ENCODE data around the gene VMAC. TPM values are rescaled to one million over a fixed set of nuclear protein-coding genes. Genes with fewer than 3 reads are reported as not detected.

Gene VMAC
- total and polyA plus RNA-seq, 2 donors from 2014 or later, result 2.3 to 8.7 TPM

GRCh38 chr19:5934774-5935472, 30.3 kb downstream of the VMAC start:
- Histone ChIP-seq H3K27me3 (ENCODE audit: control insufficient read depth, insufficient read depth, low read length) (no peaks in the 10 kb centered on the region), H3K27ac (ENCODE audit: low read depth in 2 of 2, low read length in 2 of 2) (no peak overlapping the region), H3K9ac (ENCODE audit: low read length in 3 of 3) (no peak overlapping the region), H3K4me1 (ENCODE audit: control insufficient read depth in 2 of 3, insufficient read depth in 2 of 3, low read depth in 1 of 3, low read length in 3 of 3) (peaks cover 0 to 2% (median 2%) of the 10 kb centered on the region in 3 donors), H3K4me3 (ENCODE audit: low read length in 3 of 3) (no peak overlapping the region), H3K36me3 (ENCODE audit: control insufficient read depth in 2 of 3, insufficient read depth in 3 of 3, low read length in 3 of 3) (peaks cover 5 to 26% (median 9%) of the 10 kb centered on the region in 3 donors), H3K9me3 (ENCODE audit: control insufficient read depth in 2 of 3, insufficient read depth in 1 of 3, low read length in 3 of 3) (no peaks in the 10 kb centered on the region)
- peak in 4 of 5 donors; percentile 82 to 93 (median 86) for DNase-seq
- no peak for TF ChIP-seq CTCF (IDR thresholded peaks at IDR 0.05; ENCODE audit: borderline replicate concordance, extremely low read depth, insufficient read depth)
- intact Hi-C loops (cut with DNase I), result no loop called here
- no peak for FAIRE-seq

- Histone ChIP-seq H3K27ac (ENCODE audit: low read depth in 2 of 2, low read length in 2 of 2) (no peak overlapping the region), H3K36me3 (ENCODE audit: control insufficient read depth in 2 of 3, insufficient read depth in 3 of 3, low read length in 3 of 3) (peaks cover 0 to 21% (median 16%) of the 10 kb centered on the region in 3 donors)
Observed at GRCh38 chr19:5935473-5936291, 31.0 kb downstream of the VMAC start.

GRCh38 chr19:5936292-5936592, 31.6 kb downstream of the VMAC start:
- Histone ChIP-seq H3K27me3 (ENCODE audit: control insufficient read depth, insufficient read depth, low read length) (no peaks in the 10 kb centered on the region), H3K4me1 (ENCODE audit: control insufficient read depth in 2 of 3, insufficient read depth in 2 of 3, low read depth in 1 of 3, low read length in 3 of 3) (peaks cover 0 to 2% (median 2%) of the 10 kb centered on the region in 3 donors), H3K9ac (ENCODE audit: low read length in 3 of 3) (no peak overlapping the region), H3K27ac (ENCODE audit: low read depth in 2 of 2, low read length in 2 of 2) (no peak overlapping the region), H3K36me3 (ENCODE audit: control insufficient read depth in 2 of 3, insufficient read depth in 3 of 3, low read length in 3 of 3) (peaks cover 0 to 22% (median 13%) of the 10 kb centered on the region in 3 donors), H3K4me3 (ENCODE audit: low read length in 3 of 3) (no peak overlapping the region), H3K9me3 (ENCODE audit: control insufficient read depth in 2 of 3, insufficient read depth in 1 of 3, low read length in 3 of 3) (no peaks in the 10 kb centered on the region)
- intact Hi-C loops (cut with DNase I), result no loop called here
- FAIRE-seq, result no peak
- DNase-seq, result no peak
- no peak for TF ChIP-seq CTCF (IDR thresholded peaks at IDR 0.05; ENCODE audit: borderline replicate concordance, extremely low read depth, insufficient read depth)

More at GRCh38 chr19:5935473-5936291, 31.0 kb downstream of the VMAC start:
- Histone ChIP-seq H3K4me3 (ENCODE audit: low read length in 3 of 3) (no peak overlapping the region), H3K27me3 (ENCODE audit: control insufficient read depth, insufficient read depth, low read length) (no peaks in the 10 kb centered on the region), H3K9ac (ENCODE audit: low read length in 3 of 3) (no peak overlapping the region), H3K9me3 (ENCODE audit: control insufficient read depth in 2 of 3, insufficient read depth in 1 of 3, low read length in 3 of 3) (no peaks in the 10 kb centered on the region), H3K4me1 (ENCODE audit: control insufficient read depth in 2 of 3, insufficient read depth in 2 of 3, low read depth in 1 of 3, low read length in 3 of 3) (peaks cover 0 to 2% (median 2%) of the 10 kb centered on the region in 3 donors)
- DNase-seq, result no peak
- no peak for FAIRE-seq
- TF ChIP-seq CTCF (IDR thresholded peaks at IDR 0.05; ENCODE audit: borderline replicate concordance, extremely low read depth, insufficient read depth), result no peak
- intact Hi-C loops (cut with DNase I), result no loop called here

All from kidney (tissue), 14 donors.